HG03565 (cell line): ENCODE measurements around the gene KLF4.

Experiments
- ATAC-seq: cut with Tn5 transposase; IDR thresholded peaks from one replicate; pipeline ENCODE4 v1.9.1; 2021; ENCODE audit warnings: mild to moderate bottlenecking, moderate library complexity; ENCODE audit not compliant: unreplicated experiment

Gene KLF4

DNA sequence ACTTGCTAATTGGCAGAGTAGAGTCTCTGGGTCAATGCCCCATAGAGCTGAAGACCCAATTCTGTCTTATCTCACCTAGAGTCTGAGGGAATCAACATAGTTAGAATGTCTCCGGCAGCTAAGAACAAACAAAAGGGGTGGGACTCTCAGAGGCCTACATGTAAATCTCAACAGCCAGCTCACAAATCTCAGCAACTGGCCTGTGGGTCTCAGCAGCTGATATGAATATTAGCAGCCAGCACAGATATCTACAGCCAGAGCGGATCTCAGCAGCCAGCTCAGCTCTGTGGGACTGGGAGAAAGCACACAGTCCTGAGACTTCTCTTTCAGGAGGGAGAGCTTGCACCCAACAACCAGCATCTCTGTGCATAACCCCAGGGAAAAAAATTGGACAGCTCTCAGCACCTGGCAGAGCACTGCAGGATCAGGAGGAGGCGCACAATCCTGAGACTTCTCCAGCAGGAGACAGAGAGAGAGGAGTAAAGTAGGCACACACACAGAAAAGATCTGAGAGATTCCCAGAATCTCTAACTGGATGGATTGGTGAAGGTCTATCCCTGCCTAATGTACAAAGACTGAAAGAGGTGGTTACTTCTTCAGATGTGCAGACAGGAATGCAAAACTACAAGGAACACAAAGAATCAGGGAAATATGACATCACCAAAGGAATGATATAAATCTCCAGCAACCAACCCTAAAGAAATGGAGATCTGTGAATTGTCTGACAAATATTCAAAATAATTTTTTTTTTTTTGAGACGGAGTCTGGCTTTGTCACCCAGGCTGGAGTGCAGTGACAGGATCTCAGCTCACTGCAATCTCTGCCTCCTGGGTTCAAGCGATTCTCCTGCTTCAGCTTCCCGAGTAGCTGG is 29.2 kb downstream of the KLF4 start:
- ATAC-seq: no peak

DNA sequence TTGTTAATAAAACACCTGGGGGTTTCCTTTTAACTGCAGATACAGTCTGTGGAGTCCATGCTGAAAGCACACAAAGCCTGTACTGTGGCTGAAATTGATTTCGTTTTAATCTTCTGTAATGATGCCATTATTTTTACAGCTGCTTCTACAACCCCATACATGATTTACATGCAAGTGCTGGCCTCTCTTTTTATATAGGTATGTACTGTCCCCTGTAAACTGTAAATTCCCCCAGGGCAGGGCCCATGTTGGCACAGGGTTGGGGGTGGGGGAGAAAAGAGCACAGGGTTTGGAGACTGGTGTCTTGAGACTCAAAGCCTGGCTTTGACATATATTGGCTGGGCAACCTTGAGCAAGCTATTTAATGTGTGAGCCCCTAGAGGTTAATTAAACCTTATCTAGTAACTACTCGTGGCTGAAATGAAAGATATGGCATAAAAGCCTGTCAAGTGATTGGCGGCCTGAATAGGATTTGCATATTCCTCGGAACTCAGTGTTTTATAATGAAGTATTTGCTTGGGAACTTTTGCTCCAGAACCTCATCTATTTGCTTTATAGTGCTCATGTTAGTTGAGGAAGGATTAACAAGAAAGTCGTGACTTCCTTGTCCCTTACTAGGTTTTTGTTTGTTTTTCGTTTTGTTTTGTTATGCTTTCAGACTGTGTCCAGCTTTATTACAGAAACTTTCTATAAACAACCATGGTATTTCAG is 34.0 kb downstream of the KLF4 start:
- no peak for ATAC-seq

DNA sequence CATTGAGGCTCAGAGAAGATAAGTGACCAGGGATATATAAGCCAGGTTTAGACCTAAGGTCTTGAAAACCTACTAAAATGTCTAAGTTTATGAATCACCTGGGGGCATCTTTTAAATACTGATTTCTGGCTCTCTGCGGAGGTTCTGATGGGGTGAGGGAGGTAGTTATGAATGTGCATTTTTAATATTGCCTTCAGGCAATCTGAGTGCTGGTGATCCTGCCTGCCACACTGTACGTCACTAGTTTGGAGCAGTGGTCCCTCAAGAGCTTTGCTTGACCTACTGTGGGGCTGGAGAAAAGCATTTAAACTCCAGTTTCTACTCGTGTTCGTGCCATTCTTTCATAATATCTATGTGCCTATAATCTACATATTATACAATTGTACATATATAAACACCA is 36.1 kb downstream of the KLF4 start:
- ATAC-seq: no peak

DNA sequence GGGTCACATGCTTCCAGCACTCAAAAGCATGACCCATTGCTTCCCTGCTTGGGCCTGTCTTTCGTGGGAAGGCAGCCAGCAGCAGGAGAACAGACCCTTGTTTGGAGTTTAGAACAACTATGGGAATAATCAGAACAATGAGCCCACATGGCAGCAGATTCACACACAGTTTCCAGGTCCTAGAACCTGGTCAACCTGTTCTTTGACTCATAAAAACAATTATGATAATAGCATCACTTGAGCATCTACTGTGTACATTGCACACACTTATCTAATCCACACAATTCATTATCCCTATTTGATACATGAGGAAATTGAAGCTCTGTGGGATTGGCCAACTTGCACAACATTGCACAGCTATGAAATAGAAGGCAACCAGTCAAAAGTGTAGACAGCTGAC is 41.7 kb downstream of the KLF4 start:
- no peak for ATAC-seq

DNA sequence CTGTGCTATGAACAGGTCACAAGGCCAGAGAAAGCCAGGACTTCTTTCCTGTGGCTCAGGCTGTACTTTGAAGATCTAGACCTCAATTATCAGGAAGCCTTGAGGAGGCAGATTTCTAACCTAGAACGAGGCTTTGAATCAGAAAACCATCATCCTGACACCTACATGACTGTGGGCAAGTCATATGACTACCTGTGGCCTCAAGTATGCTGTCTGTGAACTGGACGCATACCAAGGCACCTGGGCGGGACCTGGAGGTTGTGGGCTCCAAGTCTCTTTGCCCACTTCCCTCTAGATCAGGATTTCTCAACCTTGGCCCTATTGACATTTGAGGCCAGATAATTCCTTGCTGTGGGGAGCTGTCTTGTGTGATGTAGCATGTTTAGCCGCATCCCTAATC is 42.5 kb downstream of the KLF4 start:
- ATAC-seq: no peak

DNA sequence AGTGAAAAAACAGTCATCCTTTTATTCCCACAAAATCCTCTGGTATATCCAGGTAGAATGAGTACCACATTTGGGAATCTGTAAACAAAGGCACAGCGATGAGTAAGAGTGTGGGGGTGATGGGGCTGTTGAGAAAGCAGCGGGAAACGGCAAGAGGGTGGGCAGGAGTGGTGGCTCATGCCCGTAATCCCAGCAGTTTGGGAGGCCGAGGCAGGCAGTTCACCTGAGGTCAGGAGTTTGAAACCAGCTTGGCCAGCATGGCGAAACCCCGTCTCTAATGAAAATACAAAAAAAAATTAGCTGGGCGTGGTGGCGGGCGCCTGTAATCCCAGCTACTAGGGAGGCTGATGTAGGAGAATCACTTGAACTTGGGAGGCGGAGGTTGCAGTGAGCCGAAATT is 43.1 kb downstream of the KLF4 start:
- no peak for ATAC-seq

DNA sequence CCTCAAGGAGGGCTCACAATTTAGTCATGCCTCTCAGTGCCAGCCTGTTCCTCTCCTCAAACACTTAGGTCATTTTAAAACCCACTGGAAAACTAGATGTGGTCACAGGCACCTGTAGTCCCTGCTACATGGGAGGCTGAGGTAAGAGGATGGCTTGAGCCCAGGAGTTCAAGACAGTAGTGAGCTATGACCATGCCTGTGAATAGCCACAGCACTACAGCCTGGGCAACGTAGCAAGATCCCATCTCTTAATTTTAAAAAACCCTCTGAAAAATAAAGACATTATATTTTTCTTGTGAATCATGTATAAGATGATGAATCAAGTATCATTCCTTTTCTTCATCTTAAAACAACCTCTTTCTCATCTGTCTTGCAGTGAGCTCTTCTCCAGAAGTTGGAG is 45.8 kb downstream of the KLF4 start:
- ATAC-seq: no peak

DNA sequence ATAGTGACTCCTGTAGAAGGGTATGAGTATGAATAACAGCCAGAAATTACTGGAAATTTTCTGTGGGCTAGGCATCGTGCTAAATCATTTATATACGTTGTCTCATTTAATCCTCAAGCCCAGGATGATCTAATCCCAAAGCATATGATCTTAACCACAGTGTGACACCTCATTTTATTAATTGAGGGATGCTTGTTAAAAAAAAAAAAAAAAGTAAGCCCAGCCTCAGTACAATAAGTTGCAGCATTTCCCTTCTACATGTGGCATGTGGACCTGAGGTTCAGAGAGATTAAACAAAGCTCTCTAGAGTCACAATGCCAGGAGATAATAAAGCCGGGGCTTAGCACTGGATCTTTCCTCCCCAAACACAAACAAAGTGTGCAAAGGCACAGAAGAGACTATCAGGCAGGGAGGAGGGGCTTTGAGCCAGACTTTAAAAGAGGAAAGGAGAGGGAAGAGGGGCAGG is 49.5 kb downstream of the KLF4 start:
- no peak for ATAC-seq

DNA sequence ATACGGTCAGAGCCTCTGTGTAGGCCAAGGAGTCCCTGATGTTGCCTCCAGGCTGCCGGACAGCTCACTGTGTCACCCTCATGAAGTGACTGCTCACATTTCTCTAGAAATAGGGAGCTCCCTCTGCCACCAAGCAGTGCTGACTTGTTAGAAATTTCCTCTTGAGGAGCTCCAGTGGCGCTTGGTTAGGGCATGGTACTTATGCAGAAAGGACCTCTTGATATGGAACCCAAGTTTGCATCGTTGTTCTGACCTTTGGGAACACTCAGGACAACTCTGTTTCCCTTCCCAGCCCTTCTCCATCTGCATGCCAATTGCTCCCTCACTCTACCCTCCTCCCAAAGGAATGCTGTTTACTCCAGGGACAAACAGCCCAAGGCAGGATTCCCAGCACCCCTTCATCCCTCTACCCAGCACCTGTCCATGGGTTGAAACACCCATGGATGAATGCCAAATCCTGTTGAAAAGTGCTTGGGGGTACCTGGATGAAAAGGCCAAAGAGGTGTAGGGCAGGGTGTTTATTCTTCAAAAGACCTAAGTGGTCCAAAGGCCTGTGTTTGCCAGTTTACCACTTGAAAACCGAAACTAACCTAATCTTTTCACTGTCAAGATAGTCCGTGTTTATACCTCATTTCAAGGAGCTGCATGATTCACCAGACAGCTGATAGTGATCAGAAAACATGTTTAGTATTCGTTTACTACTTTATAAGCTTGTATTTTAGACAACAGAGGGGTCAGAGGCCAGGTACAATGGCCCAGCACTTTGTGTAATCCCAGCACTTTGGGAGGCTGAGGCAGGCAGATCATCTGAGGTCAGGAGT is 51.1 kb downstream of the KLF4 start:
- no peak for ATAC-seq

DNA sequence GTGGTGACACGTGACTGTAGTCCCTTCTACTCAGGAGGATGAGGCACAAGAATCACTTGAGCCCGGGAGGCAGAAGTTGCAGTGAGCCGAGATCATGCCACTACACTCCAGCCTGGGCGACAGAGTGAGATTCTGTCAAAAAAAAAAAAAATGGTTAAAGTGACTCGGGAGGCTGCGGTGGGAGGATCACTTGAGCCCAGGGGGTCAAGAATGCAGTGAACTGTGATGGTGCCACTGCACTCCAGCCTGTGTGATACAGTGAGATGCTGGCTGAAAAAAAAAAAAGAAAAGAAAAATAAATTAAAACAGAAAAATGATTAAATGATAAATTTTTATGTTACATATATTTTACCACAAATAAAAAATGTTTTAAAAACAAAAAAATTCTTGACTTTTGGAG is 51.9 kb downstream of the KLF4 start:
- ATAC-seq: no peak

DNA sequence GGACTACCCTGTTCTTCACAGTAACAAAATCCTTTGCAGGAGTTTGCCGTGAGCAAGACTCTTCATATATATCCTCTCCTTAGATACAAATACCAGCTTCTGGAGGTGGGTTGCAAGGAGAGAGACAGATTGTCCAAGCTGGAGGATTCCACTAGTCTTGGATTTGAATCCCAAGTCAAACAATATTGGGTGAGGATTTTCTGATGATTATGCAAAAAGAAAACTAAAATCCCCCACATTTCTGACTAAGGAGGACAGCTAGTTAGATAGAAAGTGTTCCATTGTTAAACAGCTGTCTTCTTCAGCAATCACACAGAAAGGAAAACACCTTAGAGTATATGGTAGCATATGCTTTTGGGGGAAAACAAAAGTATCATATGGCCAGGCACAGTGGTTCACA is 54.2 kb downstream of the KLF4 start:
- ATAC-seq: no peak
